GM21723 (cell line): ENCODE data around the gene MTFR1L.

Experiments
- ATAC-seq: cut with Tn5 transposase; IDR thresholded peaks from one replicate; pipeline ENCODE4 v1.9.1; 2021; ENCODE audit warnings: mild to moderate bottlenecking, moderate library complexity; ENCODE audit not compliant: unreplicated experiment

The MTFR1L gene

GRCh38 chr1:25807480-25808390 lies 12.0 kb upstream of the MTFR1L start:
- ATAC-seq, result no peak

- ATAC-seq, result no peak
These were observed 11.1 kb upstream of the MTFR1L start for GRCh38 chr1:25808481-25809244.

GRCh38 chr1:25809283-25809926 lies 10.3 kb upstream of the MTFR1L start:
- no peak for ATAC-seq

GRCh38 chr1:25809929-25810328 lies 9.8 kb upstream of the MTFR1L start:
- ATAC-seq, result no peak

GRCh38 chr1:25810341-25811299 lies 9.1 kb upstream of the MTFR1L start:
- ATAC-seq, result peak; percentile 59

GRCh38 chr1:25811384-25812082 lies 8.2 kb upstream of the MTFR1L start:
- no peak for ATAC-seq

- no peak for ATAC-seq
These were observed 6.6 kb upstream of the MTFR1L start for GRCh38 chr1:25813071-25813733.

- no peak for ATAC-seq
These were observed 5.9 kb upstream of the MTFR1L start for GRCh38 chr1:25813734-25814471.

- ATAC-seq, result no peak
These were observed 5.1 kb upstream of the MTFR1L start for GRCh38 chr1:25814549-25815087.

- ATAC-seq, result no peak
These were observed 4.3 kb upstream of the MTFR1L start for GRCh38 chr1:25815208-25816111.

- ATAC-seq, result no peak
These were observed 3.5 kb upstream of the MTFR1L start for GRCh38 chr1:25816112-25816718.

GRCh38 chr1:25817840-25818501 lies 1.8 kb upstream of the MTFR1L start:
- ATAC-seq, result no peak

- no peak for ATAC-seq
These were observed 1.2 kb upstream of the MTFR1L start for GRCh38 chr1:25818569-25818968.

- peak; percentile 48 for ATAC-seq
These were observed 725 bp downstream of the MTFR1L start for GRCh38 chr1:25820247-25821111.

- ATAC-seq, result no peak
These were observed 1.3 kb downstream of the MTFR1L start for GRCh38 chr1:25821112-25821476.
